Large intestine (tissue), 3 donors: ENCODE data around the gene KBTBD12. TPM values are rescaled to one million over a fixed set of nuclear protein-coding genes. Genes with fewer than 3 reads are reported as not detected.

Source experiments
- DNase-seq, 2 donors: peaks; one replicate each; pipeline versions ENCODE4 v3.0.0 to v3.0.0-alpha.2; 2013
- H3K27ac ChIP-seq: one replicate; pipeline ENCODE4 v1.5.1; 2013; ENCODE audit warnings: low read length
- H3K27me3 ChIP-seq: 2 replicates; pipeline ENCODE4 v1.6.1; 2013; ENCODE audit warnings: low read length; ENCODE audit not compliant: control insufficient read depth, insufficient read depth
- H3K36me3 ChIP-seq: 2 replicates; pipeline ENCODE4 v1.6.1; 2013; ENCODE audit warnings: low read length; ENCODE audit not compliant: control insufficient read depth, insufficient read depth
- H3K4me1 ChIP-seq: one replicate; pipeline ENCODE4 v1.6.1; 2013; ENCODE audit warnings: low read length; ENCODE audit not compliant: control insufficient read depth, insufficient read depth
- H3K4me3 ChIP-seq: one replicate; pipeline ENCODE4 v1.5.1; 2013; ENCODE audit warnings: low read length
- H3K9me3 ChIP-seq: one replicate; pipeline ENCODE4 v1.6.1; 2013; ENCODE audit warnings: mild to moderate bottlenecking, low read depth, low read length, moderate library complexity; ENCODE audit not compliant: control insufficient read depth
- WGBS: methylation state at CpG from one replicate; pipeline ENCODE4 v1.1.5; 2013; ENCODE audit warnings: low lambda C conversion rate; ENCODE audit not compliant: insufficient coverage; 5-methylcytosine and 5-hydroxymethylcytosine counted together
- polyA plus RNA-seq: library from polyadenylated mRNA; unstranded; fragments of 120-200 nt; gene quantifications from one replicate; pipeline ENCODE4 v1.2.1, GENCODE V29; 2013

Gene KBTBD12
- polyA plus RNA-seq, 1 donor: 0.52 TPM

- no CpG with 5 or more reads among the region's 1 CpG for WGBS
- Histone ChIP-seq H3K4me1 (no peaks in the 10 kb centered on the region), H3K27ac (no peak overlapping the region), H3K4me3 (no peak overlapping the region), H3K27me3 (no peaks in the 10 kb centered on the region), H3K36me3 (no peaks in the 10 kb centered on the region), H3K9me3 (no peaks in the 10 kb centered on the region)
- peak; percentile 19 to 44 for DNase-seq
Measured at GRCh38 chr3:127920738-127921137, 5.7 kb downstream of the KBTBD12 start.

DNA sequence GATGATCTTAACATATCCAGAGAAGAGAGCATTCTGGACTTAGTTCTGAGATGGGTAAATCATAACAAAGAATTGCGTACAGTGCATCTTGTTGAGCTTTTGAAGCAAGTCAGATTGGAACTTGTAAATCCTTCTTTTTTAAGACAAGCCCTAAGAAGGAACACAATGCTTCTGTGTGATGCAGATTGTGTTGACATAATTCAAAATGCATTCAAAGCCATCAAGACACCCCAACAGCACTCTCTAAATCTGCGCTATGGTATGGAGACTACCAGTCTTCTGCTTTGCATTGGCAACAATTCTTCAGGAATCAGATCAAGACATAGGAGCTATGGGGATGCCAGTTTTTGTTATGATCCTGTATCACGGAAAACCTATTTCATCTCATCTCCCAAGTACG lies 8.6 kb downstream of the KBTBD12 start:
- no peaks in the 10 kb centered on the region for H3K4me1 ChIP-seq
- no peak for DNase-seq
- H3K36me3 ChIP-seq: no peaks in the 10 kb centered on the region
- no peak overlapping the region for H3K27ac ChIP-seq
- H3K27me3 ChIP-seq: no peaks in the 10 kb centered on the region
- no peak overlapping the region for H3K4me3 ChIP-seq
- WGBS: 100% methylated on average over 1 of the region's 4 CpGs
- H3K9me3 ChIP-seq: no peaks in the 10 kb centered on the region

DNA sequence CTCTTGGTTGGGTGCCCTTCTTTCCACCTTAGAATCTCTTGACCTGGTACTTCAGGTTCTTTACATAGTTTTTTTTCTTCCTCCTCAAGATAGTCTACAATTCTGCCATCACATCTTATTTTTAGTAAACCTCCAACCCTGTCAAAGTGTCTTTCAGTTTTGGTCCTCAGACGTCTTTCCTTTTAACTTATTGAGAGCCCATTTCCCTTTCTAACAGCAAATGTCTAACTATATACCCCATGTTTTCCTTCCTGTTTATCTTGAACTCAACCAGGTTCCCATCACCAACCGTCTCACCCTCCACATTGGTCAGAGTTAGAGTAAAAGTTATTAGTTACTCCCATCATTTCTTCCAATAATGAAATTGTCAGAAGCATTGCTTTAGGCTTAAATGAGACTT lies 10.4 kb downstream of the KBTBD12 start:
- no peaks in the 10 kb centered on the region for H3K36me3 ChIP-seq
- H3K27me3 ChIP-seq: no peaks in the 10 kb centered on the region
- H3K27ac ChIP-seq: no peak overlapping the region
- WGBS: 79% methylated on average over 2 of the region's 2 CpGs
- H3K4me1 ChIP-seq: peaks cover 8% of the 10 kb centered on the region
- no peak for DNase-seq
- no peaks in the 10 kb centered on the region for H3K9me3 ChIP-seq
- H3K4me3 ChIP-seq: no peak overlapping the region

GRCh38 chr3:127927829-127928604 lies 13.0 kb downstream of the KBTBD12 start:
- WGBS: no CpG with 5 or more reads among the region's 3 CpGs

GRCh38 chr3:127929818-127930413 lies 14.9 kb downstream of the KBTBD12 start:
- Histone ChIP-seq H3K27ac (peak overlapping the region; percentile 69), H3K27me3 (no peaks in the 10 kb centered on the region), H3K4me3 (no peak overlapping the region), H3K9me3 (no peaks in the 10 kb centered on the region), H3K36me3 (no peaks in the 10 kb centered on the region), H3K4me1 (peaks cover 29% of the 10 kb centered on the region)
- DNase-seq: peak; percentile 72 to 89
- WGBS: 20% methylated on average over 1 of the region's 5 CpGs

More at GRCh38 chr3:127927829-127928604, 13.0 kb downstream of the KBTBD12 start:
- Histone ChIP-seq H3K27me3 (no peaks in the 10 kb centered on the region), H3K9me3 (no peaks in the 10 kb centered on the region), H3K4me1 (peaks cover 24% of the 10 kb centered on the region), H3K4me3 (no peak overlapping the region), H3K36me3 (no peaks in the 10 kb centered on the region), H3K27ac (no peak overlapping the region)
- no peak for DNase-seq

GRCh38 chr3:127933396-127933795 lies 18.4 kb downstream of the KBTBD12 start:
- DNase-seq: no peak
- H3K36me3 ChIP-seq: no peaks in the 10 kb centered on the region
- no peaks in the 10 kb centered on the region for H3K27me3 ChIP-seq
- H3K27ac ChIP-seq: no peak overlapping the region
- no peaks in the 10 kb centered on the region for H3K9me3 ChIP-seq
- H3K4me3 ChIP-seq: no peak overlapping the region
- peaks cover 29% of the 10 kb centered on the region for H3K4me1 ChIP-seq
- WGBS: no CpG with 5 or more reads among the region's 1 CpG

- Histone ChIP-seq H3K4me1 (peaks cover 4% of the 10 kb centered on the region), H3K27me3 (no peaks in the 10 kb centered on the region), H3K9me3 (no peaks in the 10 kb centered on the region), H3K36me3 (no peaks in the 10 kb centered on the region), H3K4me3 (no peak overlapping the region), H3K27ac (no peak overlapping the region)
- WGBS: 100% methylated on average over 1 of the region's 4 CpGs
- DNase-seq: no peak
Measured at GRCh38 chr3:127938800-127939199, 23.8 kb downstream of the KBTBD12 start.

DNA sequence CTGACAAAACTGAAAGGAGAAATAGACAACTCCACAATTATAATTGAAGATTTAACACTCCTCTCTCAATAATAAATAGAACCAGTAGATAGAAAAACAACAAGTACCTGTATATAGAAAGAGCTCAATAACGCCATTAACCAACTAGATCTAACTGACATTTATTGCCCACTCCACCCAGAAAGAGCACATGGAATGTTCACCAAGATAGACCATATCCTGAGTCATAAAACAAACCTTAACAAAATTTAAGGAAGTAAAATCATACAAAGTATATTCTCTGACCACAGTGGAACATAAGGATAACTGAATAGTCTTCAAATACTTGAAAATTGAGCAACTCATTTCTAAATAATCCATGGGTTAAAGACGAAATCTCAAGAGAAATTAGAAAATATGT lies 25.1 kb downstream of the KBTBD12 start:
- 57% methylated on average over 1 of the region's 2 CpGs for WGBS
- Histone ChIP-seq H3K9me3 (no peaks in the 10 kb centered on the region), H3K27me3 (no peaks in the 10 kb centered on the region), H3K4me3 (no peak overlapping the region), H3K27ac (peak overlapping the region; percentile 47), H3K36me3 (no peaks in the 10 kb centered on the region), H3K4me1 (peaks cover 4% of the 10 kb centered on the region)
- peak in 1 of 2 donors; percentile 63 for DNase-seq

- no peak overlapping the region for H3K27ac ChIP-seq
- DNase-seq: no peak
- H3K4me1 ChIP-seq: peaks cover 4% of the 10 kb centered on the region
- no peaks in the 10 kb centered on the region for H3K27me3 ChIP-seq
- no peaks in the 10 kb centered on the region for H3K9me3 ChIP-seq
- no peak overlapping the region for H3K4me3 ChIP-seq
- H3K36me3 ChIP-seq: no peaks in the 10 kb centered on the region
Measured at GRCh38 chr3:127942613-127943012, 27.6 kb downstream of the KBTBD12 start.

DNA sequence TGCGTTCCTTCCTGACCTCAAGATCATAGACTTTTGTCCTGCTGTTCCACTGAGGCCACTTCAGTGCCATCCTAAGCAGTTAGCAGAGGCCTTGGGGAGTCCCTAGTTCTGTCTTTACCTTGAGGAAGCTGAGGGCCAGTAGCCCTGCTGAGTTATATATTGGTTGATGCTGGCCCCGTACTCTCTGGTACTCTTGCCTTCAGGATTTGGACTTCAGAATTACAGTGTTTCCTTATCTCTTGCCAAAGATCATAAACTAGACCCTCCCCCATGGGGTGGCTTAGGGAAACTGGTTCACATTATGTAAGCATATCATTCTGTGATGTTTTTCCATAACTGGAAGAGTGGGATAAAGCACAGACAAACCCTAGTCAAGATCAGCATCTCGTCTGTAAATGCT lies 33.2 kb downstream of the KBTBD12 start:
- H3K4me1 ChIP-seq: peaks cover 7% of the 10 kb centered on the region
- H3K9me3 ChIP-seq: no peaks in the 10 kb centered on the region
- no peak overlapping the region for H3K27ac ChIP-seq
- WGBS: 33% methylated on average over 1 of the region's 3 CpGs
- no peaks in the 10 kb centered on the region for H3K36me3 ChIP-seq
- no peak overlapping the region for H3K4me3 ChIP-seq
- H3K27me3 ChIP-seq: no peaks in the 10 kb centered on the region
- DNase-seq: peak; percentile 68 to 78
